Stimulated activated CD8-positive, alpha-beta memory T cell treated with anti-CD3 and anti-CD28 coated beads, Interleukin-15, amount 100 ng/mL, for 4 hours (primary cell): ENCODE results near the gene PTPRE.

Experiments used
- DNase-seq, 2 donors: peaks; one replicate each; pipeline ENCODE4 v3.0.0-alpha.2; 2020; ENCODE audit warnings: low read depth in 2 of 2

PTPRE gene, protein sequence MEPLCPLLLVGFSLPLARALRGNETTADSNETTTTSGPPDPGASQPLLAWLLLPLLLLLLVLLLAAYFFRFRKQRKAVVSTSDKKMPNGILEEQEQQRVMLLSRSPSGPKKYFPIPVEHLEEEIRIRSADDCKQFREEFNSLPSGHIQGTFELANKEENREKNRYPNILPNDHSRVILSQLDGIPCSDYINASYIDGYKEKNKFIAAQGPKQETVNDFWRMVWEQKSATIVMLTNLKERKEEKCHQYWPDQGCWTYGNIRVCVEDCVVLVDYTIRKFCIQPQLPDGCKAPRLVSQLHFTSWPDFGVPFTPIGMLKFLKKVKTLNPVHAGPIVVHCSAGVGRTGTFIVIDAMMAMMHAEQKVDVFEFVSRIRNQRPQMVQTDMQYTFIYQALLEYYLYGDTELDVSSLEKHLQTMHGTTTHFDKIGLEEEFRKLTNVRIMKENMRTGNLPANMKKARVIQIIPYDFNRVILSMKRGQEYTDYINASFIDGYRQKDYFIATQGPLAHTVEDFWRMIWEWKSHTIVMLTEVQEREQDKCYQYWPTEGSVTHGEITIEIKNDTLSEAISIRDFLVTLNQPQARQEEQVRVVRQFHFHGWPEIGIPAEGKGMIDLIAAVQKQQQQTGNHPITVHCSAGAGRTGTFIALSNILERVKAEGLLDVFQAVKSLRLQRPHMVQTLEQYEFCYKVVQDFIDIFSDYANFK

DNA sequence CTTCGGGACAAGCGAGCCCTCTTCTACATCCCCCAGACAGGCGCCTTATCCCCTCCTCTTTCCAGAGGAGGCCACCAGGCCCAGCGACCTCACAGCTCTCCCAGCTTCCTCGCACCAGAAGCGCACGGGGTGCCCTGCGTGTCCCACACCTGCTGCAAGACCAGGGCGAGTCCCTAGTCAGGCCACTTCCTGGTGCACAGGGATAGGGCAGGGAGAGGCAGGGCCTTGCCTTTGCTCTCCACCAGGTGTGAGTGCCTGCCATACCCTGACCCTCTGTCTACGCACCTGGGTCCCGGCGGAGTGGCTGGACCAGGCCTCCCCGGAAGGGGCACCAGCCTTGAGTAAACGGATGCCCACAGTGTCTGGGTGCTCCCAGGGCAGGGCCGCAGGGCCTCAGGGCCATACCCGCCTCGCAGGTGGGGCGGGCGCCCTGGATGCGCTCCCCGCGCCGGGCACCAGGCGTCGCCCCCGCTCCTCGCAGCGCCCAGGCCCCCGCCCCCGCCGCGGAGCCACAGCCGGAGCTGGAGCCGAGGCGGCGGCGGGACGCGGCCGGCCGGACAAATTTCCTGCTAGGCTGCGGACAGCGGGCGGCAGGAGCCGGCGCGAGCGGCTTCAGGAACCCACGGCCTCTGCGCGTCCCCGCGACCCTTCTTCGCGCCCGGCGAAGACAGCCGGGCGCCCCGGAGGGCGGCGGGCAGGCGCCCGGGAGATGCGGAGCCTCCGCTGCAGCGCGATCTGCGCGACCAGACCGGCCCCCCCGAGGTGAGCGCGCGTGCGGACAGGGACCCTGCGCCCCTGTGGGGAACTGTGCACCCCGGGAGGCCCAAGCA lies at the start of gene PTPRE:
TSS of gene PTPRE (plus strand) at position 556 of the 830 bp plus-strand sequence. CDS start 133,779 bp downstream, outside the sequence.
- peak; percentile 21 to 45 for DNase-seq

DNA sequence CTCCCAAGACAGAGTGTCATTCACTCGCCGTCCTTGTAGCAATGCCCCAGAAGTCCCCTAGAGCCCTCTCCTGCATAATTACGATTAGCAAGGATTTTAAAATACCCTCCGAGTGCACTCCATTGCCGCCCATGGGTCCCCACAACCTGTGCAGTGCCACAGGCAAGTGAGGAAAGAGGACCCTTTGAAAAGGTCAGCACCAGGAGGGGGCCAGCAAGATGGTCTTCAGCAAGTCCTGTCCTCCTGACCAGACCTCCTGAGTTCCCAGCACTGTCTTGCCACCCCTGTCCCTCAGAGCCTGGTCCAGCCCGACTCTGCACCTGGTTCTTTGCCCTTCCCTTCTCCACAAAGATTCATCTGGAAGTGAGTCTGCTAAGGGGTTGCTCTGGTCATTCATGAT lies 46.3 kb upstream of the PTPRE start:
- no peak for DNase-seq

DNA sequence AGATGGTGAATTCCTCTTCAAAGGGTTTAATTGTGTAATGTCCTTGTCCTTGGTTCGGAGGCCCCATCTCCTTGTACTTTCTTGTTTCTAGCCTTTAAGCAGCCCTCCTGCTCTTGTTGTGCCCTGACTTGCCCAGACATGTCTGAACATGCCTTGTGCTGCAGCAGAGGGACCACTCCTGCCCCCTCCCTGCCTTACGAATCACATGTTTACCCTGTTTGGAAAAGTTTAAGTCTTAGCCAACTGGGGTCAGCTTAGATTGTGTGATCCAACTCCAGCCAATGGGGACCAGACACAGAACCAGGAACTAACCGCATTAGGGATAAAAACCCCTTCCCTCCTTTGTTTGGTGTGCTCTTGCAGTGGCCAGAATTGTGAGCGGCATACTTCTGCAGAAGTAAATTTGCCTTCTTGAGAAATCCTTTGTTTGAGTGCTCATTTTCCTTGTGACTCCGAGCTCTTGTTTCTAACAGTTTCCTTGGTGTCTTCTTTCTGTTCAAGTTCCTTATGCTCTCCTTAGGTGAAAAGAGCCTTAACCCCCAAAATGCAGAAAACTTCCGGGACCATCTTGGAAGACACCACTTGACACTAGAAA lies 43.6 kb upstream of the PTPRE start:
- DNase-seq = no peak

DNA sequence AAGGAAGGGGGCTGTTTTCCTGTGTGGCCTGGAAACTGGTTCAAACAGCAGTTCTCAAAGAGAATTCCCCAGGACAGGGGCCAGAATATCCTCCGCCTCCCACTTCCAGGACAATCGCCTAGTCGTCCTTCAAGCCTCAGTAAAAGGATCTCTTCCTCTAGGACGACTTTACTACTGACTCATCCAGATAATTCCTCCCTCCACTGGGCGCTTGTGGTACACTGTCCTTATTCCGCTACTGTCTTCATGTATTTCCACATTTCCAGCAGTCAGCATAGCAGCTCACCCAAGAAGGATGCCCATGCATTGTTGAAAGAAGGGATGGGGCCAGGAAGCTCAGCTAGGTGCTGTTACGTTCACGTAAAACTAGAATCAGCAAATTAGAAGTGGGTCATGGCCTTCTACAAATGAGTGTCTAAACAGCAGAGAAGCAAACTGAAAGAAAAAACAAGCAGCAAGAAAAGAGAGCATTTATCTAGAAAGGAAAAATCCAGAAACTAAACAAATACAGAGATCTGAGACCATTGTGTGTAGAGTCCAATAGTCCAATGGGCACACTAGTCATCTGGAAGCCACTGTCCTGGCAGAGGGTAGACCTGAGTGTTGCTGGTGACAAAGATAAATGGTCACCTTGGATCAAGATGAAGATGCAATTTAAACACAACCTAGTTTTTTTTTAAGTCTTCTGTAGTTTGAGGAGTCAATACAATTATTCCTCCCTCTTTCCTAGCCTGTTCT lies 40.5 kb upstream of the PTPRE start:
- no peak for DNase-seq

- no peak for DNase-seq
Measured at GRCh38 chr10:127867805-127868204, 39.1 kb upstream of the PTPRE start.

DNA sequence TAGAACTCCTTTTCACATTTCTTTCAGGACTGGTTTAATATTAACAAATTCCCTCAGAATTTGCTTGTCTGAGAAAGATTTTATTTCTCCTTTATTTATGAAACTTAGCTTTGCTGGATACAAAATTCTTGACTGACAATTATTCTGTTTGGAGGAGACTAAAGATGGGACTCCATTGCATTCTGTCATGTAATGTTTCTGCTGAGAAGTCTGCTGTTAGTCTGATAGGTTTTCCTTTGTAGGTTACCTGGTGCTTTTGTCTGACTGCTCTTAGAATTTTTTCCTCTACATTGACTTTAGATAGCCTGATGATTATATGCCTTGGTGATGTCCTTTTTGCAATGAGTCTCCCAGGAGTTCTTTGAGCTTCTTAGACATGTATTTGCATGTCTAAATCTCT lies 37.6 kb upstream of the PTPRE start:
- no peak for DNase-seq

DNA sequence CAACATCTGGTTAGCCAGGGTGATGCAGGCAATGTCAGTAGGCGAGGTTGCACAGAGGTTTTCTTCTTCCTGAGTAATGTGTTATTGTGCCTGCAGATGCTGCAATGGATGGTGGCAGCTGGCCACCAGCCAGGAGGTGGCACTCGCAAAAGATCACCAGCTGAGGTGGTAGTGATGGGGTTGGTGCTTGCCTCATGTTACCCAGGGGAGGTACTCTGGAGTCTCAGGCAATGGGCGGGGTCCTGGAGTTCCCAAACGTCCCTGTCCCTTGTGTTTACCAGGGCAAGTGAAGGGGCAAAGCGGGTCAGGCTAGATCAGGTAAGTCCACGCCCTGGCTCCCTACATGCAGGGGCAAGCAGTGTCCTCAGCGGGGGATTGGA lies 35.3 kb upstream of the PTPRE start:
- no peak for DNase-seq

GRCh38 chr10:127872011-127872761 lies 34.7 kb upstream of the PTPRE start:
- DNase-seq = no peak

GRCh38 chr10:127872871-127873600 lies 33.9 kb upstream of the PTPRE start:
- no peak for DNase-seq

- no peak for DNase-seq
Measured at GRCh38 chr10:127873901-127874470, 32.9 kb upstream of the PTPRE start.

GRCh38 chr10:127874671-127875448 lies 32.0 kb upstream of the PTPRE start:
- DNase-seq = no peak

- no peak for DNase-seq
Measured at GRCh38 chr10:127875449-127875765, 31.5 kb upstream of the PTPRE start.

GRCh38 chr10:127875916-127876315 lies 31.0 kb upstream of the PTPRE start:
- no peak for DNase-seq

- DNase-seq = no peak
Measured at GRCh38 chr10:127877116-127877515, 29.8 kb upstream of the PTPRE start.

- DNase-seq = no peak
Measured at GRCh38 chr10:127877699-127878098, 29.2 kb upstream of the PTPRE start.

GRCh38 chr10:127878475-127879055 lies 28.3 kb upstream of the PTPRE start:
- no peak for DNase-seq

DNA sequence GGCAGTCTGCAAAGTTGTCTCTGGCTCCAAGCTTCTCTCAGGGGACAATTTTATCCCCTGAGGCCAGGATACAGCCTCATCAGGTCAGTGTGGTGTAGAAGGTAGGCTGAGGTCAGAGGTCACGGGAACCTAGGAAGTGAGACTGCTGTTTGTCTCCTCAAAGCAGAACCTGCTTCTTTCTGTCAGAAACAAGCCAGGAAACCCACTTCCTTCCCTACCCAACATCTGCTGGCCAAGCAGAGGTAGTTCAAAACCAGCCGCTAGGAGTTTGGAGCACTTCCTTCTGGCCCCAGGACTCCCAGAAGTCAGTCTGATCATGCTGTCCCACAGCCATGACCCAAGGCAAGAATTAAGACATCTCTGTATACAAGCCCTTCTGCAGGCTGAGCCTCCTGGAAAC lies 26.3 kb upstream of the PTPRE start:
- DNase-seq = no peak

DNA sequence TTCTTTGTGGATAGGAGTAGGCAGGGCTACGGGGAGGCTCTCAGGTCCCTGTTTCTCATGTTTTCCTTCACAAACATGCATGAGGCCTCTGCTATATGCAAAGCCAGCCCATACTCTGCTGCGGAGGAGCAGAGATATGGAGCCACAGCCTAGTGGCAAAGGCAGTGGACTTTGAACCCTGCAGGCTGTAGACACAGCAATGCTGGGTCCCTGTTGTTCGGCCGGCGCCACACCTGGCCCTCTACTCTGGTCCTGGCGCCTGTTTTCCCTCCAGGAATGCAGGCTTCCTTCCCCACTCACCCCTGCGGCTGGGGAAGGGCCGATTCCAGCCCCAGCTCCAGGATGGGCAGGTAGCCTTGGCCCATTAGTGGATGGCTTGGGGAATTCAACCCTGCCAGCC lies 25.6 kb upstream of the PTPRE start:
- no peak for DNase-seq

DNA sequence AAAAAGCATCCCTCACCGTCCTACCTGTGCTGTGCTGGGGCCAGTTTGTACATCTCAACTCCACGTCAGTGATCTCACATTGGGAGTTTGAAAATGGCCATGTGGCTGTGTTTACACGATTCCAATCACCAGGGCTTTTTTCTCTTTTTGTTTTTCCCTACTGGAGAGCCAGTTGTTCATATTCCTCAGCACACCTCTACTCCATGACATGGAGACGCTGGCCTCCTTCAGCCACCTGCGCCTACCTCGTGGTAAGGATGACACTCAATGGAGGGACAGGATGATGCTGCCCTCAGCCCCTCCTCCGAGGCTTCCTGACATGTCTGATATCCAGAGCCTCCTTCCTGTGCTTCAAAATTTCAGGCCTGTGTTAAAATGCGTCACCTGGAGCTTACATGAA lies 24.5 kb upstream of the PTPRE start:
- DNase-seq = no peak
